Measurements from ENCODE around the gene BARX2. TPM values are rescaled to one million over a fixed set of nuclear protein-coding genes. Genes with fewer than 3 reads are reported as not detected.

Gene BARX2
- total and polyA plus RNA-seq, 7 donors, result 1.8 to 6.0 TPM; not detected in 5

DNA sequence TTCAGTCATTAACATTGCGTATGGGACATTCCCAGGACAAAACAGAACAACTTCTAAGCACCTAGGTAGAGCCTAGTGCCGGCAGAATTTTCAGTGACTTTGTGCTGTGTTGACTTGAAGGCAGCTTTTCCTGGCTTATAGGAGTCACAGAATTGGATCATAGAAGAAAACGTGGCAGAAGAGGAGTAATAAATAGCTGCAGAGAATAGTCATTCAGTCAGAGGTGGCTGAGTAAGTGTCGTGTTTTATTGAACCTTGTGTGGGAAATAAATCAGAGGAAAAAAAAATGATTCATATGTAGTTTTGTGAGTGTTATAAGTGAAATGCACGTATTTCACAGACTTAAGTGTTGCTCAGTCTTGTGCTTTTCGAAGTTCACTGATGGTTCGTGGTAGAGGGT lies 2.1 kb downstream of the BARX2 start:
- WGBS, 3 donors, result 86 to 88% (median 87%) methylated on average over 7 of the region's 7 CpGs
- no peak overlapping the region for H3K4me3 ChIP-seq
- no peaks in the 10 kb centered on the region for H3K9me3 ChIP-seq
- peaks cover 10% of the 10 kb centered on the region for H3K4me1 ChIP-seq
- ATAC-seq (no peak), DNase-seq (no peak)
- H3K36me3 ChIP-seq (ENCODE audit: insufficient read depth in 1 of 2, low read depth in 1 of 2), result no peaks in the 10 kb centered on the region
- intact Hi-C loops (cut with DNase I), result no loop called here
- TF ChIP-seq, protein P1, sequence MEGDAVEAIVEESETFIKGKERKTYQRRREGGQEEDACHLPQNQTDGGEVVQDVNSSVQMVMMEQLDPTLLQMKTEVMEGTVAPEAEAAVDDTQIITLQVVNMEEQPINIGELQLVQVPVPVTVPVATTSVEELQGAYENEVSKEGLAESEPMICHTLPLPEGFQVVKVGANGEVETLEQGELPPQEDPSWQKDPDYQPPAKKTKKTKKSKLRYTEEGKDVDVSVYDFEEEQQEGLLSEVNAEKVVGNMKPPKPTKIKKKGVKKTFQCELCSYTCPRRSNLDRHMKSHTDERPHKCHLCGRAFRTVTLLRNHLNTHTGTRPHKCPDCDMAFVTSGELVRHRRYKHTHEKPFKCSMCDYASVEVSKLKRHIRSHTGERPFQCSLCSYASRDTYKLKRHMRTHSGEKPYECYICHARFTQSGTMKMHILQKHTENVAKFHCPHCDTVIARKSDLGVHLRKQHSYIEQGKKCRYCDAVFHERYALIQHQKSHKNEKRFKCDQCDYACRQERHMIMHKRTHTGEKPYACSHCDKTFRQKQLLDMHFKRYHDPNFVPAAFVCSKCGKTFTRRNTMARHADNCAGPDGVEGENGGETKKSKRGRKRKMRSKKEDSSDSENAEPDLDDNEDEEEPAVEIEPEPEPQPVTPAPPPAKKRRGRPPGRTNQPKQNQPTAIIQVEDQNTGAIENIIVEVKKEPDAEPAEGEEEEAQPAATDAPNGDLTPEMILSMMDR (IDR thresholded peaks at IDR 0.05), result no peak
- H3K27me3 ChIP-seq (ENCODE audit: insufficient read depth in 3 of 3, low read length in 2 of 3), result peaks cover 6 to 87% (median 29%) of the 10 kb centered on the region in 3 donors
- no peak overlapping the region for H3K27ac ChIP-seq

DNA sequence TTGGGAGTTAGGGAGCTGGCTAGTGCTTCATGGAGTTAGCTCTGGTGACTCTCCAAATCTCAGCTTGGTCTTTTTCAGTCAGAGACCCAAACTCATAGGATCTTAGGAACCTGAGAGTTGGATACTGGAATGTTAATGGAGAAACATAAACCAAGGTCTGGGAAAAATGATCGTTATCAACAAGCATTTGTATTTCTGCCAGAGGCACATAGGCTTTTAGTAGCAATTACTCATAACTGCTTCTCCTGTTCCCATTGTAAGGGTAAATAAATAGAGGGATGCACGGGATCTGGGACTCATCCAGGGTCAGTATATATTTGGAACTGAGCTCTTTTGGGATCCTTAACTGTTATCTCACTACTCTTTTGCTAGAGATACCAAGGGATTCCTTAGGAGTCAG lies 4.8 kb downstream of the BARX2 start:
- WGBS, 3 donors, result 64 to 71% (median 70%) methylated on average over 2 of the region's 2 CpGs
- no peak overlapping the region for H3K4me3 ChIP-seq
- H3K36me3 ChIP-seq (ENCODE audit: insufficient read depth in 1 of 2, low read depth in 1 of 2), result no peaks in the 10 kb centered on the region
- DNase-seq (no peak), ATAC-seq (no peak)
- no peaks in the 10 kb centered on the region for H3K9me3 ChIP-seq
- intact Hi-C loops (cut with DNase I), result no loop called here
- TF ChIP-seq, protein P1 (IDR thresholded peaks at IDR 0.05), result no peak
- H3K27ac ChIP-seq, result no peak overlapping the region
- H3K27me3 ChIP-seq (ENCODE audit: insufficient read depth in 3 of 3, low read length in 2 of 3), result peaks cover 8 to 66% (median 15%) of the 10 kb centered on the region in 3 donors
- peaks cover 5% of the 10 kb centered on the region for H3K4me1 ChIP-seq

DNA sequence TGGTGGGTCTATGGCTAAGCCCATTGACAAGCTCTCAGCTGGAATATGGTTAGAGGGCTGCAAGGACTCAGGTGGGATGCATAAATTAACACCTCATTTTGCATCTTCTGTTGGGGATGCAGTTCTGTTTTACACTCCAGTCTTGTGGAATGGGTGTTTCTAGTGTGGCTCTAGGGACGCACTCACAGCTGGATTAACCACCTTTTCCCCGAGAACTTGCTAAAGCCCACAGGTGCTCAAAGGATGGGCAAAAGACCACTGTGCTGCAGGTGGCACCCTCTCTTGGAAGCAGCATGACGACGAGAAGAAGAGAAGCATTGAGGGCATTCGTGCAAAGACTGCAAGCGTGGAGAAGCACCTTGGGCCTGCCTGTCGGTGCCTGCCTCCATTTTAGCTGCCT lies 6.9 kb downstream of the BARX2 start:
- ATAC-seq, result no peak
- no peak overlapping the region for H3K27ac ChIP-seq
- WGBS, 3 donors, result 86 to 90% (median 87%) methylated on average over 7 of the region's 7 CpGs
- TF ChIP-seq, protein P1 (IDR thresholded peaks at IDR 0.05), result no peak
- H3K36me3 ChIP-seq (ENCODE audit: insufficient read depth in 1 of 2, low read depth in 1 of 2), result no peaks in the 10 kb centered on the region
- H3K4me1 ChIP-seq, result no peaks in the 10 kb centered on the region
- peaks cover 10 to 58% (median 11%) of the 10 kb centered on the region in 3 donors for H3K27me3 ChIP-seq (ENCODE audit: insufficient read depth in 3 of 3, low read length in 2 of 3)
- H3K9me3 ChIP-seq, result no peaks in the 10 kb centered on the region
- no peak for DNase-seq
- intact Hi-C loops (cut with DNase I), result no loop called here
- H3K4me3 ChIP-seq, result no peak overlapping the region

DNA sequence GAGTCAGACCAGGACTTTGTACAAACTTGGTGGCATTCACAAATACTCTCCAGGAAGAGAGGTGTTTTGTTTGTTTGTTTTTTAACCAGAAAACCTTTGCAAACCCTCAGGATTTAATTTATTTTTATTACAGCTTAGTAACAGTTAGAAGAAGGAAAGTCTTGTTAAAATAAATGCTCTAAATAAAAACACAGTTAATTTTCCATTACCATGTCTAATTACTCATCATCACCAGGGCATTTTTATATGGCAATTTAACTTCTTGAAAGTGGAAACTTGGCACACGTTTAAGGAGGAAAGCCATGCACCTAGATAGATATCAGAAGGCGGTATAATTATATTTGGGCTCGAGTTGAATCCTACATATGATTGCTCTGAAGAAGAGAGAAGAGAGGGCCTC lies 7.4 kb downstream of the BARX2 start:
- H3K36me3 ChIP-seq (ENCODE audit: insufficient read depth in 1 of 2, low read depth in 1 of 2), result no peaks in the 10 kb centered on the region
- H3K27me3 ChIP-seq (ENCODE audit: insufficient read depth in 3 of 3, low read length in 2 of 3), result peaks cover 10 to 54% (median 11%) of the 10 kb centered on the region in 3 donors
- WGBS, 3 donors, result 61 to 73% (median 64%) methylated on average over 3 of the region's 3 CpGs
- DNase-seq (no peak), ATAC-seq (no peak)
- TF ChIP-seq, protein P1 (IDR thresholded peaks at IDR 0.05), result no peak
- no peak overlapping the region for H3K4me3 ChIP-seq
- intact Hi-C loops (cut with DNase I), result no loop called here
- no peak overlapping the region for H3K27ac ChIP-seq
- H3K4me1 ChIP-seq, result no peaks in the 10 kb centered on the region
- no peaks in the 10 kb centered on the region for H3K9me3 ChIP-seq

DNA sequence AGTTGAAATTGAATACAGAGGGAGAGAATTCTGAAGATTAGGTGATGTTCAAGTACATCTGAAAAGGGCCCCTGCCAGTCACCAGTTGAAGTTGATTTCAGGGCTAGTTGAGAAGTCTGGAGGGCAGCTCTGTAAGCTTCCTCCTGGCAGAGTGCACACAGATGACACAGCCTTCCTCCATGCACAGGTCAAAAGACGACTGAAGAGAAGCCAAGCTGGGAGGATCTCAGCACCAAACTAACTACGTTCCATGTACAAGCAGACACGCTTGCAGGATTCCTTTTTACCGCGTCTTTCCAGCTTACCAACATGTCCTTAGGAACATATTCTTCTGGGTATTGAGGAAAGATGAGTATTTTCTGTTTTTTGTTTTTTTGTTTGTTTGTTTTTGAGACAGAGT lies 7.9 kb downstream of the BARX2 start:
- DNase-seq (no peak), ATAC-seq (no peak)
- TF ChIP-seq, protein P1 (IDR thresholded peaks at IDR 0.05), result no peak
- Histone ChIP-seq H3K4me3 (no peak overlapping the region), H3K27ac (no peak overlapping the region), H3K4me1 (no peaks in the 10 kb centered on the region), H3K9me3 (no peaks in the 10 kb centered on the region), H3K27me3 (ENCODE audit: insufficient read depth in 3 of 3, low read length in 2 of 3) (peaks cover 10 to 53% (median 11%) of the 10 kb centered on the region in 3 donors), H3K36me3 (ENCODE audit: insufficient read depth in 1 of 2, low read depth in 1 of 2) (no peaks in the 10 kb centered on the region)
- intact Hi-C loops (cut with DNase I), result no loop called here
- 80 to 86% (median 85%) methylated on average over 5 of the region's 5 CpGs for WGBS, 3 donors

All from psoas muscle (tissue), 8 donors.